H9 (cell line): ENCODE results near the gene ZNF165. TPM values are rescaled to one million over a fixed set of nuclear protein-coding genes. Genes with fewer than 3 reads are reported as not detected.

Source experiments
- DNase-seq: peaks from one replicate; pipeline ENCODE4 v3.0.0-alpha.2; 2017
- H2AFZ ChIP-seq: one replicate; pipeline ENCODE4 v1.6.1; 2013; ENCODE audit warnings: mild to moderate bottlenecking, low read length, control low read depth, moderate library complexity
- H2AK5ac ChIP-seq: 2 replicates; pipeline ENCODE4 v1.6.1; 2013; ENCODE audit warnings: low read length, control low read depth, mixed read lengths; ENCODE audit not compliant: insufficient read length
- H2BK120ac ChIP-seq: one replicate; pipeline ENCODE4 v1.6.1; 2013; ENCODE audit warnings: low read depth, mild to moderate bottlenecking, low read length, control low read depth, inconsistent platforms; ENCODE audit not compliant: poor library complexity, severe bottlenecking
- H2BK12ac ChIP-seq: 2 replicates; pipeline ENCODE4 v1.6.1; 2013; ENCODE audit warnings: low read length, control low read depth, mixed read lengths, low read depth; ENCODE audit not compliant: insufficient read length
- H2BK15ac ChIP-seq: 2 replicates; pipeline ENCODE4 v1.6.1; 2013; ENCODE audit warnings: low read depth, low read length, control low read depth
- H2BK20ac ChIP-seq: one replicate; pipeline ENCODE4 v1.6.1; 2013; ENCODE audit warnings: low read depth, mild to moderate bottlenecking, low read length, control low read depth, inconsistent platforms; ENCODE audit not compliant: poor library complexity, severe bottlenecking
- H2BK5ac ChIP-seq: 2 replicates; pipeline ENCODE4 v1.6.1; 2013; ENCODE audit warnings: low read length, control low read depth, mixed read lengths; ENCODE audit not compliant: insufficient read length
- H3K14ac ChIP-seq: 2 replicates; pipeline ENCODE4 v1.6.1; 2013; ENCODE audit warnings: low read length, control low read depth; ENCODE audit not compliant: insufficient read depth
- H3K18ac ChIP-seq: 2 replicates; pipeline ENCODE4 v1.6.1; 2013; ENCODE audit warnings: low read depth, mild to moderate bottlenecking, mixed read lengths, low read length, control low read depth; ENCODE audit not compliant: insufficient read length
- H3K23ac ChIP-seq: 2 replicates; pipeline ENCODE4 v1.6.1; 2013; ENCODE audit warnings: low read length, control low read depth, mixed read lengths, low read depth; ENCODE audit not compliant: insufficient read length
- H3K23me2 ChIP-seq: 2 replicates; pipeline ENCODE4 v1.6.1; 2013; ENCODE audit warnings: low read depth, mild to moderate bottlenecking, mixed read lengths, low read length, control low read depth; ENCODE audit not compliant: insufficient read length, poor library complexity, severe bottlenecking
- H3K27ac ChIP-seq: 2 replicates; pipeline ENCODE4 v1.5.1; 2013; ENCODE audit warnings: low read length, control low read depth, mixed read lengths, low read depth; ENCODE audit not compliant: insufficient read length
- H3K27me3 ChIP-seq: 2 replicates; pipeline ENCODE4 v1.6.1; 2013; ENCODE audit warnings: low read length, control low read depth, inconsistent platforms; ENCODE audit not compliant: insufficient read depth
- H3K4ac ChIP-seq: 2 replicates; pipeline ENCODE4 v1.6.1; 2013; ENCODE audit warnings: low read depth, mild to moderate bottlenecking, control low read depth, inconsistent platforms, low read length, moderate library complexity
- H3K4me1 ChIP-seq: 2 replicates; pipeline ENCODE4 v1.6.1; 2013; ENCODE audit warnings: low read length, control low read depth, inconsistent platforms; ENCODE audit not compliant: insufficient read depth
- H3K4me2 ChIP-seq: 2 replicates; pipeline ENCODE4 v1.6.1; 2013; ENCODE audit warnings: low read length, control low read depth, mixed read lengths; ENCODE audit not compliant: insufficient read length, insufficient read depth
- H3K56ac ChIP-seq: 2 replicates; pipeline ENCODE4 v1.6.1; 2013; ENCODE audit warnings: low read depth, mild to moderate bottlenecking, mixed read lengths, low read length, control low read depth; ENCODE audit not compliant: insufficient read length
- H3K79me1 ChIP-seq: 2 replicates; pipeline ENCODE4 v1.6.1; 2013; ENCODE audit warnings: low read depth, mild to moderate bottlenecking, moderate library complexity, low read length, control low read depth, inconsistent platforms; ENCODE audit not compliant: insufficient read depth, poor library complexity, severe bottlenecking
- H3K79me2 ChIP-seq: 2 replicates; pipeline ENCODE4 v1.6.1; 2013; ENCODE audit warnings: low read length, control low read depth, inconsistent platforms; ENCODE audit not compliant: insufficient read depth
- H3K9ac ChIP-seq: 2 replicates; pipeline ENCODE4 v1.6.1; 2013; ENCODE audit warnings: low read length, control low read depth, mixed read lengths; ENCODE audit not compliant: insufficient read length; ENCODE audit errors: extremely low read depth
- H3K9me3 ChIP-seq: one replicate; pipeline ENCODE4 v1.6.1; 2013; ENCODE audit warnings: low read depth, low read length, inconsistent platforms; ENCODE audit not compliant: control insufficient read depth
- H3T11ph ChIP-seq: one replicate; pipeline ENCODE4 v1.6.1; 2013; ENCODE audit warnings: mild to moderate bottlenecking, low read length, control low read depth, inconsistent platforms
- H4K20me1 ChIP-seq: one replicate; pipeline ENCODE4 v1.6.1; 2013; ENCODE audit not compliant: control insufficient read depth, insufficient read length, insufficient read depth
- H4K5ac ChIP-seq: 2 replicates; pipeline ENCODE4 v1.6.1; 2013; ENCODE audit warnings: low read depth, mild to moderate bottlenecking, mixed read lengths, low read length, control low read depth; ENCODE audit not compliant: insufficient read length
- H4K8ac ChIP-seq: replicated peaks from 2 replicates; pipeline ENCODE4 v1.6.1; 2013; ENCODE audit warnings: low read length, control low read depth, mixed read lengths, low read depth; ENCODE audit not compliant: insufficient read length
- H4K91ac ChIP-seq: 2 replicates; pipeline ENCODE4 v1.6.1; 2013; ENCODE audit warnings: low read depth, mild to moderate bottlenecking, moderate library complexity, mixed read lengths, low read length, control low read depth; ENCODE audit not compliant: insufficient read length
- H3K27ac Mint-ChIP-seq, 3 experiments: 2 replicates in 2 of 3; 3 replicates in 1 of 3; pipeline ENCODE4 v1.8.0; 2020 to 2021; ENCODE audit warnings: mixed read lengths in 3 of 3, mild to moderate bottlenecking in 1 of 3, moderate library complexity in 1 of 3
- H3K27me3 Mint-ChIP-seq: 2 replicates; pipeline ENCODE4 v1.8.0; 2021; ENCODE audit warnings: low read depth, mild to moderate bottlenecking, moderate library complexity, mixed read lengths
- H3K36me3 Mint-ChIP-seq, 3 experiments: 2 replicates in 2 of 3; 3 replicates in 1 of 3; pipeline ENCODE4 v1.8.0; 2020 to 2021; ENCODE audit warnings: low read depth in 3 of 3, mixed read lengths in 3 of 3; ENCODE audit not compliant: insufficient read depth in 1 of 3
- H3K4me1 Mint-ChIP-seq, 2 experiments: 2 replicates each; pipeline ENCODE4 v1.8.0; 2020; ENCODE audit warnings: mixed read lengths in 2 of 2
- H3K4me3 Mint-ChIP-seq, 2 experiments: 2 replicates in 1 of 2; 3 replicates in 1 of 2; pipeline ENCODE4 v1.8.0; 2020 to 2021; ENCODE audit warnings: mild to moderate bottlenecking in 2 of 2, mixed read lengths in 2 of 2, moderate library complexity in 1 of 2
- H3K9me3 Mint-ChIP-seq, 2 experiments: 2 replicates in 1 of 2; 3 replicates in 1 of 2; pipeline ENCODE4 v1.8.0; 2020; ENCODE audit warnings: mild to moderate bottlenecking in 2 of 2, mixed read lengths in 2 of 2, moderate library complexity in 1 of 2
- CTCF ChIP-seq: fragments of 200-600 bp; sonication (generic); conservative IDR thresholded peaks from 3 replicates; pipeline ENCODE4 v1.8.0; 2021; ENCODE audit warnings: antibody characterized with exemption, mild to moderate bottlenecking
- total RNA-seq: library from RNA; stranded (reverse); gene quantifications from 2 replicates; pipeline ENCODE4 v1.2.1, GENCODE V29; 2021

Gene ZNF165
- total RNA-seq, 1 experiment from 2014 or later: 5.8 TPM

GRCh38 chr6:28078050-28078449 is 2.3 kb upstream of the ZNF165 start:
- no peak overlapping the region for H3K18ac ChIP-seq
- H4K8ac ChIP-seq: no peak overlapping the region
- H3K4ac ChIP-seq: no peak overlapping the region
- H2BK15ac ChIP-seq: no peak overlapping the region
- no peak for TF ChIP-seq CTCF
- H3K27ac Mint-ChIP-seq: no peak overlapping the region; a peak in 1 of 7 replicates
- H3K14ac ChIP-seq: no peak overlapping the region
- H3K9me3 ChIP-seq: no peaks in the 10 kb centered on the region
- H4K5ac ChIP-seq: no peak overlapping the region
- no peak overlapping the region for H2BK20ac ChIP-seq
- H3K56ac ChIP-seq: no peak overlapping the region
- no peak overlapping the region for H3K4me3 Mint-ChIP-seq
- no peak overlapping the region for H2BK5ac ChIP-seq
- peak overlapping the region; percentile 30 for H3T11ph ChIP-seq
- H2AFZ ChIP-seq: no peak overlapping the region
- no peak overlapping the region for H2BK12ac ChIP-seq
- peak overlapping the region; percentile 5 for H2BK120ac ChIP-seq
- peaks cover 6% of the 10 kb centered on the region for H3K27me3 Mint-ChIP-seq
- H2AK5ac ChIP-seq: no peak overlapping the region
- H4K91ac ChIP-seq: no peak overlapping the region
- no peaks in the 10 kb centered on the region for H3K27me3 ChIP-seq
- no peaks in the 10 kb centered on the region for H3K4me1 ChIP-seq
- H4K20me1 ChIP-seq: no peaks in the 10 kb centered on the region
- no peak overlapping the region for H3K23ac ChIP-seq
- no peak overlapping the region for H3K4me2 ChIP-seq
- H3K4me1 Mint-ChIP-seq: peaks cover 7% of the 10 kb centered on the region in 2 experiments
- peaks cover 2% of the 10 kb centered on the region; the same call in 1 of the 2 replicates for H3K79me2 ChIP-seq
- H3K79me1 ChIP-seq: no peaks in the 10 kb centered on the region
- no peak overlapping the region for H3K27ac ChIP-seq
- peaks cover 7 to 10% of the 10 kb centered on the region in 2 experiments for H3K9me3 Mint-ChIP-seq
- H3K23me2 ChIP-seq: no peaks in the 10 kb centered on the region
- H3K9ac ChIP-seq: no peak overlapping the region
- H3K36me3 Mint-ChIP-seq: peaks cover 5 to 11% (median 6%) of the 10 kb centered on the region in 3 experiments; a peak in 6 of 7 replicates
- no peak for DNase-seq
